HAP-1 (cell line): ENCODE results near the gene USP19.
A peak's percentile ranks its signal among the peaks of the same experiment; 100 is the strongest.

Experiments
- DNase-seq, 2 experiments: peaks; one replicate each; pipeline ENCODE4 v3.0.0-alpha.2; 2016 to 2020; ENCODE audit warnings: low spot score in 2 of 2
- H3K27me3 ChIP-seq: fragments of 250-450 bp; sonication (Bioruptor Pico); 2 replicates; pipeline ENCODE4 v1.5.1; 2020; ENCODE audit warnings: low read depth, mild to moderate bottlenecking, moderate library complexity
- H3K36me3 ChIP-seq: fragments of 250-450 bp; sonication (Bioruptor Pico); replicated peaks from 2 replicates; pipeline ENCODE4 v1.5.1; 2020; ENCODE audit warnings: mild to moderate bottlenecking
- H3K4me1 ChIP-seq: fragments of 250-450 bp; sonication (Bioruptor Pico); 2 replicates; pipeline ENCODE4 v1.5.1; 2020; ENCODE audit warnings: mild to moderate bottlenecking
- H3K4me3 ChIP-seq: fragments of 250-450 bp; sonication (Bioruptor Pico); 2 replicates; pipeline ENCODE4 v1.5.1; 2020; ENCODE audit warnings: mild to moderate bottlenecking, moderate library complexity
- H3K9me3 ChIP-seq: fragments of 250-450 bp; sonication (Bioruptor Pico); 2 replicates; pipeline ENCODE4 v1.5.1; 2020; ENCODE audit warnings: mild to moderate bottlenecking, moderate library complexity
- in situ Hi-C: fragments of 300-500 bp; cut with MboI; formaldehyde crosslinking; loops from 3 replicates; pipeline ENCODE4 v1.14.3; 2020; ENCODE audit warnings: low sequenced_read_pairs, inconsistent platforms, mixed read lengths

USP19 gene

DNA sequence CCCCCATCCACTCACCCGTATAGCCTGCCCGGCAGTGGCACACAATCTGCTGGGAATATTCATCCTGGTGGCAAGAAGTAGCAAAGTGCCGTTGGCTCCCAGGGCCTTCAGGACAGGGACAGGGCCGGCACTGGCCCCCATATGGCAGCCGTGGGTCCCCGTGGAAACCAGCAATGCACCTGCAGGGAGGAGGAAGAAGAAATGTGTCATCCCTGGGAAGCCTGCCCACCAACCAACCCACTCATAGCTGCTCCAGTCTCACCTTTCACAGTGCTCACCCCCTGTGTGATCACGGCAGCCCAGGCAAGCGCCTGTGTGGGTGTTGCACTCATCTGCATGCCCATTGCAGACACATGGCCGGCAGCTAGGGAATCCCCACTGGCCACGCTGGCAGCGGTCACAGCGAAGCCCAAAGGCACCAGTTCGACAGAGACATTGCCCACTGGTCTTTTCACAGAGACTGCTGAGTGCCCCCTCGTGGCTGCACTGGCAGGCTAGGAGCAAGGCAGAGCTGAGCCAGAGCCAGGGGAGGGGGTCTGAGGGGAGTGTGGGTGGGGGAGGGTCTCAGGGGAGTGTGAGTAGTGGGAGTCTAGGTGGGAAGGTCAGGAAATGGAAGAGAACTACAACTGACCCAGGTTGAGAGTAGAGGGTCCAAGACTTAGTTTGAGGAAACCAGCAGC lies 4.5 kb upstream of the USP19 start:
- in situ Hi-C loops = no loop called here
- Histone ChIP-seq H3K9me3 (no peaks in the 10 kb centered on the region), H3K36me3 (peaks cover 16% of the 10 kb centered on the region), H3K4me1 (no peaks in the 10 kb centered on the region), H3K4me3 (no peak overlapping the region), H3K27me3 (no peaks in the 10 kb centered on the region)
- no peak for DNase-seq

DNA sequence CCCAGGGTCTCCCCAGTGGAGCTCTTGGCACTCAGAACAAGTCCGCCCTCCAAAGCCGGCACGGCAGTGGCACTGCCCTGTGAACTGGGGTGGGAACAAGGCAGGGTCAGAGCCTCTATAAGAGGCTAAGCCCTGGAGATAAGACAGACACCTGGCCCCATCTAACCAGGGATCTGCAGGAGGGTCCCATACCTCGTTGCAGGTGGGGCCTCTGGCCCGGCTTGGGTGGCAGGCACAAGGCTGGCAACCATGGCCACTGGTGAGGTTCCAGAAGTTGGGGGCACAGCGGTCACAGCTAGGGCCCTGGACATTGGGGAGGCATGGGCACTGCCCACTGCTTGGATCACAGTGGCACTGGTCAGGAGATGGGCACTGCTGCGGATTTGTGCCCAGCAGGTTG lies 3.6 kb upstream of the USP19 start:
- Histone ChIP-seq H3K36me3 (peaks cover 16% of the 10 kb centered on the region), H3K4me3 (no peak overlapping the region), H3K4me1 (peaks cover 5% of the 10 kb centered on the region; the same call in 1 of the 2 replicates), H3K27me3 (no peaks in the 10 kb centered on the region), H3K9me3 (no peaks in the 10 kb centered on the region)
- in situ Hi-C loops = no loop called here
- DNase-seq = no peak

- Histone ChIP-seq H3K4me1 (peaks cover 5% of the 10 kb centered on the region; the same call in 1 of the 2 replicates), H3K36me3 (peaks cover 20% of the 10 kb centered on the region), H3K4me3 (no peak overlapping the region), H3K27me3 (no peaks in the 10 kb centered on the region), H3K9me3 (no peaks in the 10 kb centered on the region)
- no peak for DNase-seq
- in situ Hi-C loops = no loop called here
Observed at GRCh38 chr3:49123687-49124086, 3.1 kb upstream of the USP19 start.

DNA sequence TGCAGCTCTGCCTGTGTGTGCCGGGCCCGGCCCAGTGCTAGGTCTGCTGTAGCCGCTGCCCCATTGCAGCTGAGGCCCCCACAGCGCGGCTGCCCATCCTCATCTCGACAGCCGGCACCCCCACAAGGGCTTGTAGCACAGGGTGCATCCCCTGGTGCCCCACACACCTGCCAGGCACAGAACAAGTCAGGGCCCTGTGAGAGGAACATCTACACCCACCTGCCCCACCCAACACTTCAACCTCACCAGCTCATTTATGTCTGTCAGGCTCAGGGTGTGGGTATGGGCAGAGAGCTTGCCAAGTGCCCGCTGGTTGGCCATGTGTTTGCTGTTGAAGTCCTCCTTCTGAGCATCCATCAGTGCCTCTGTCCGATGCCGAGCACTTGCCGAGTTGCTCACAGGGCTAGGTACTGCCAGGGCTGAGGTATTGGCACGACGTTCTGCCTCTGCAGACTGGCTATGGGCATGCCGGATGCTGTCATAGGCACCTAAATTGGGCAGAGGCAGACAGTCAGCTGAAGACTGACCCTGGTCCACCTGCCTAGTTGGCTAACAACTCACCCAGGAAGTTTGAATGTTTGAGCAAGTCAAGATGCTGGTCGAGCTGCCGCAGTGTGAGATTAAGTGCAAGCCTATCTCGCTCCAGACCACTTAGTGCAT lies 2.4 kb upstream of the USP19 start:
- no peak for DNase-seq
- in situ Hi-C loops = no loop called here
- H3K27me3 ChIP-seq = no peaks in the 10 kb centered on the region
- H3K4me3 ChIP-seq = no peak overlapping the region
- H3K9me3 ChIP-seq = no peaks in the 10 kb centered on the region
- H3K36me3 ChIP-seq = peaks cover 21% of the 10 kb centered on the region
- peaks cover 5% of the 10 kb centered on the region; the same call in 1 of the 2 replicates for H3K4me1 ChIP-seq

DNA sequence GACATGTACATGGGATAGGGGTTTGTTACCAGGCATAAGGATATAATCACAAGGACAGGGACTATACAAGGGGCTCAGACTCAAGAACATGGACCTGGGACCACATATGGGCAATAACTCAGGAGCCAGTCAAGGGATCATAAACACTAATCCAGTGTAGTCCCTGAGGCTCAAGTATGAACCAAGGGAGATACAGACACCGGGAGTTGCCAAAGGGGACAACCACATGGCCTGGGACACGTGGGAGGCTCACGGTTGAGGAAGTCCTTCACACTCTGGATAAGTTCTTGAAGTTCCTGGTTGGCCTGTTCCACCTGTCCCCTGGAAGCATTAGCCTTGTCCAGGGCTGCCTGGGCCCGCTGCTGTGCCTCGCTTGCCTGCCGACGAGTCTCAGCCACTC lies 1.8 kb upstream of the USP19 start:
- in situ Hi-C loops = no loop called here
- H3K9me3 ChIP-seq = no peaks in the 10 kb centered on the region
- peaks cover 26% of the 10 kb centered on the region for H3K36me3 ChIP-seq
- peaks cover 5% of the 10 kb centered on the region; the same call in 1 of the 2 replicates for H3K4me1 ChIP-seq
- DNase-seq = no peak
- no peaks in the 10 kb centered on the region for H3K27me3 ChIP-seq
- no peak overlapping the region for H3K4me3 ChIP-seq

GRCh38 chr3:49122022-49122421 lies 1.4 kb upstream of the USP19 start:
- in situ Hi-C loops = no loop called here
- no peak for DNase-seq
- Histone ChIP-seq H3K9me3 (no peaks in the 10 kb centered on the region), H3K27me3 (no peaks in the 10 kb centered on the region), H3K4me3 (no peak overlapping the region), H3K4me1 (peaks cover 5% of the 10 kb centered on the region; the same call in 1 of the 2 replicates), H3K36me3 (peaks cover 30% of the 10 kb centered on the region)

- H3K4me1 ChIP-seq = peaks cover 5% of the 10 kb centered on the region; the same call in 1 of the 2 replicates
- H3K36me3 ChIP-seq = peaks cover 38% of the 10 kb centered on the region
- in situ Hi-C loops = no loop called here
- no peak for DNase-seq
- H3K9me3 ChIP-seq = no peaks in the 10 kb centered on the region
- peak overlapping the region; percentile 89 for H3K4me3 ChIP-seq
- no peaks in the 10 kb centered on the region for H3K27me3 ChIP-seq
Observed at GRCh38 chr3:49121132-49121736, 611 bp upstream of the USP19 start.

GRCh38 chr3:49120096-49120437 lies 556 bp downstream of the USP19 start:
- Histone ChIP-seq H3K9me3 (no peaks in the 10 kb centered on the region), H3K36me3 (peaks cover 45% of the 10 kb centered on the region), H3K4me1 (peaks cover 5% of the 10 kb centered on the region; the same call in 1 of the 2 replicates), H3K27me3 (no peaks in the 10 kb centered on the region), H3K4me3 (peak overlapping the region; percentile 89)
- DNase-seq = no peak
- in situ Hi-C loops = no loop called here

GRCh38 chr3:49119439-49119838 lies 1.2 kb downstream of the USP19 start:
- Histone ChIP-seq H3K4me1 (peaks cover 5% of the 10 kb centered on the region; the same call in 1 of the 2 replicates), H3K36me3 (peaks cover 51% of the 10 kb centered on the region), H3K27me3 (no peaks in the 10 kb centered on the region), H3K4me3 (peak overlapping the region; percentile 89), H3K9me3 (no peaks in the 10 kb centered on the region)
- no peak for DNase-seq
- in situ Hi-C loops = no loop called here

DNA sequence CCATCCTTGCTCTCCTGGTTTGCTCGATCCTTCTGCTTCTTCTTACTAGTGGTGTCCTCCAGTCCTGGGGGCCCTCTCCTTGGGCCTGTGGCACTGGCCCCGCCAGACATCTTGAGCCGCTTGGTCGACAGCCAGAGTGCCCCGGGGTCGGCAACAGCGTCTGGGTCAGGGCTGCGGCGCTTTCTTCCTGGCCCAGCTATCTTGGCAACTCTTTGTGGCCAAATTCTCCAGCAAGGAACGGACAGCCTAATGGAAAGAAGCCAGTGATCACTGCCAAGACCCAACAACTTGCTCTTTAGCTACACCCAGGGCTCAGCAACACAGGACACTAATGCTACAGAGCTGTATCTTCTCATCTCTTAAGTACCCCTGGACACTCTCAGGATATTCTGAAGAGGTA lies 1.6 kb downstream of the USP19 start:
- H3K36me3 ChIP-seq = peaks cover 55% of the 10 kb centered on the region
- H3K27me3 ChIP-seq = no peaks in the 10 kb centered on the region
- no peak overlapping the region for H3K4me3 ChIP-seq

GRCh38 chr3:49112262-49112661 lies 8.4 kb downstream of the USP19 start:
- in situ Hi-C loops = no loop called here
- Histone ChIP-seq H3K36me3 (peaks cover 93% of the 10 kb centered on the region), H3K4me1 (no peaks in the 10 kb centered on the region), H3K27me3 (no peaks in the 10 kb centered on the region), H3K9me3 (no peaks in the 10 kb centered on the region), H3K4me3 (no peak overlapping the region)
- no peak for DNase-seq

More for the DNA sequence above, 1.6 kb downstream of the USP19 start:
- Histone ChIP-seq H3K9me3 (no peaks in the 10 kb centered on the region), H3K4me1 (peaks cover 5% of the 10 kb centered on the region; the same call in 1 of the 2 replicates)
- DNase-seq = no peak
- in situ Hi-C loops = no loop called here

DNA sequence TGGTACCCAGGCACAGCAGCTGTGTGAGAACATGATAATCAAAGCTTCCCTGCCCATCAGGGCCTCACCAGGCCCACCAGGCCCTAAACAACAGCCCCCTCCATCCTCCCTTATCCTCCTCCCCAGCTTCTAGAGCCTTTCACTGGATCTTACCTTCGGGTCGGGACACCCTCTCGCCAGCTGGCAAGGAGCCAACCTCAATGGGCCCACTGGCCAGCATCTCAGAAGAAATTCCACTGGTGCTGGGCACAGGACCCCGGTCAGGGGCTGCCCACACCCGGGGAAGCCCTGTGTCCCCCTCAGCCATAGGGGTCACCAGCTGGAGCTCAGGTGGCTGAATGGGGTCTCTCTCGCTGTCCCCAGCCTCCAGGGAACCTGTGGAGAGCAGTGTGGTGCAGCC lies 9.3 kb downstream of the USP19 start:
- Histone ChIP-seq H3K9me3 (no peaks in the 10 kb centered on the region), H3K4me1 (no peaks in the 10 kb centered on the region), H3K4me3 (no peak overlapping the region), H3K36me3 (peaks cover 84% of the 10 kb centered on the region), H3K27me3 (no peaks in the 10 kb centered on the region)
- no peak for DNase-seq
- in situ Hi-C loops = no loop called here

GRCh38 chr3:49110780-49111179 lies 9.8 kb downstream of the USP19 start:
- DNase-seq = no peak
- no peak overlapping the region for H3K4me3 ChIP-seq
- peaks cover 79% of the 10 kb centered on the region for H3K36me3 ChIP-seq
- no peaks in the 10 kb centered on the region for H3K27me3 ChIP-seq
- in situ Hi-C loops = no loop called here
- H3K4me1 ChIP-seq = peaks cover 2% of the 10 kb centered on the region
- H3K9me3 ChIP-seq = no peaks in the 10 kb centered on the region

GRCh38 chr3:49108346-49108745 lies 12.3 kb downstream of the USP19 start:
- Histone ChIP-seq H3K27me3 (no peaks in the 10 kb centered on the region), H3K4me1 (peaks cover 15% of the 10 kb centered on the region), H3K9me3 (no peaks in the 10 kb centered on the region), H3K4me3 (no peak overlapping the region), H3K36me3 (peaks cover 58% of the 10 kb centered on the region)
- in situ Hi-C loops = no loop called here
- no peak for DNase-seq
